ENCODE results near the gene HOXB2.

HOXB2 gene

DNA sequence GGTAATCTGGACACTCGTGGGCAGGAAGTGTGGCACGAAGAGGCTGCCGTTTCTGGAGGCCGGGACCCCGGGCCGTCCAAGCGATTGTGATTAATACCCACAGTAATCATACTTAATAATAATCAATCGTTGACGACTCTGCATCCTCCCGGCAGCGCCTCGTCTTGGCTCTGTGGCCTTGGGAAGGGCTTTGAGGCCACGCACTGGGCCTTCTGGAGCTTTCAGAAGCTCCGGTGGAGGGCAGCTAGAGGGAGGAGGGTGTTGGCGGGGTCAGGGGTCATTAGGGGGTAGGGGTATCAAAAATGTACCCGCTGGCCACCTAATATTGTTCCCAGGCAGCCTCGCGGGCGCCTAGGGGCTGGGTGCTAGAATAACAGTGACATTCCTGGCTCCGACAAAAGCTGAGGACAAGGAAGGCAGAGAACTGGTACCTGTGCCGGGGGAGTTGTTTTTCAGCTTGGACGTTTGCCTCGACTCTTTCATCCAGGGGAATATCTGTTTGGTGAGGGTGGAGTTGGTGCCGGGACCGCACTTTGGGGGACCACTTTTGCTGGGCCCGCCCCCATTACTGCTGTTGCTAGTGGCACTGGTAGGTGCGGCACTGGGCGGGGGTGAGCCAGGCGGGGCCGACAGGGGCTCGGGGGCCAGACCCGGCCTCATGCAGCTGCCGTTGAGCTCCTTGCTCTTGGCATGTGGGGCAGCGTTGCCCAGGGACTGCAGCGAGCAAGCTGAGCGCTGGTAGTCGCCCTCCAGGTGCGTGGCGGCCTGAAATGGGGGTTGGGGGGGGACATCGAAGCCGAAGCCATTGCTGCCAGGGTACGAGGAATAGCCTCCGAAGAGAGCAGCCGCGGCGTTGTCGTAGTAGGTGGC lies 6.9 kb upstream of the HOXB2 start:
- DNase-seq: no peak

DNA sequence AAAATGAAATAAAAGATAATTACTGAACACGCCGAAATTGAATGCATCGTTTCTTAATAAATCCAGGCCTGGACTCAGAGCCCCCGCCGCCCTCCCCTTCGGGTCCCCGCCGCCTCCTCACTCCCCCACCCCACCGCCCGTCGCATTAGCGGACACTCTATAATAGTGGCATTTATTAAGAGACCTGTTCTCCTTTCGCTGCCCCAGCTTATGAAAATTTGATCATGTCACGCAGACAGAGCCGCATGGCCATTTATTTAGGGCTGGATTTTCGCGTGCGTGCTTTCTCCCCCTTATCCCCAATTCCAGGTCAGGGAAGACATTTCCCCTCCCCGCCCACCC lies 6.3 kb upstream of the HOXB2 start:
- DNase-seq: no peak

DNA sequence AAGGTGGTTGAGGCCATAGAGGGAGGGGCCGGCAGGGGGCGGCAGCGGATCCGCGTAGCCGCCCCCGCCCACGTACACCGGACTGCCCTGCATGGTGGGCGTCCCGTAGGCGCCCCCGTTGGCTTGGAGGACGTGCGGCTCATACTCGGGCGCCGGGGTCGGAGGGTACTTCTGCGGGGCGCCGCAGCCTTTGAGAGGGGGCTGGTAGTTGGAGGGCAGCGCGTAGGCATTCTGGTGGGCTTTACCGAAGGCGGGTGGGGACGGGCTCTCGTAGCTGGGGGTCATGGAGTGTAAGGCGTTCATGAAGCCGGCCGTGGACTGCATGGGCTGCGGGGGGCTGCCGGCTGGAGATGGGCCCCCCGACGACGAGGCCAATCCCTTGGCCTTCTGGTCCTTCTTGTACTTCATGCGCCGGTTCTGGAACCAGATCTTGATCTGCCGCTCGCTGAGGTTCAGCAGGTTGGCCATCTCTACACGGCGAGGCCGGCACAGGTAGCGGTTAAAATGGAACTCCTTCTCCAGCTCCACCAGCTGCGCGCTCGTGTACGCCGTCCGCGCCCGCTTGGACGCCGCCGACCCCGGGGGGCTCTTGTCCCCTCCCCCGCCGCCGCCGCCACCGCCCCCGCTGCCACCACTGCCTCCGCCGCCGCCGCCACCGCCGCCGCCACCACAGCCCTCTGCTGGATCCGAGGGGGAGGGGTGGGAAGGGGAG lies 5.7 kb upstream of the HOXB2 start:
- no peak for DNase-seq

DNA sequence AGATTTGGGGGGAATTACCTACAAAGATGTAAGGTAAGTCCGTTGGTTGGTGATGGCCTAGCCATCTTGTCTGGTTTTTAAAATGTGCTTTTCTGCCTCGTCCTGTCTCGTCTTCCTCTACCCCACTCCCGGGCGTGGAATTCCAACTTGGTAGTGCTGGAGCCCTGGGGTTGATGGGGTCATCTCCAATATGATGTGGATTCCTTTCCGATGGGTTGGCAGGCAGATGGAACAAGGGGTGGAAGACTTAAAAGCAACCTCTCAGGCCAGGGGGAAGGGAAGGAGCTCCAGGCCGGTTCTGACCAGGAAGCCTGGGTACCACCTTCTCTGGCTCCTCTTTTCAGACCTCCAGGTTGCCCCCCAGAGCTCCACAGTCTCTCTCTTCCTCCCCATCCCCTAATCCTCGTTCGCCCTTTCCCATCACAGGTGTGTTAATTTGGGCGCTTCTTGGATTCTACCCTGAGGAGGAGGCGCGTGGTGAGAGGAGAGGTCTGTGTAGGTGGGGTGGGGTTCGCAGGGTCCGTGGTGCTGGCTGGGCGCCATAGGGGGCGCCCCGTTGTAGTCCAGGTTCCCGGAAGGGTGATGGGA lies 5.1 kb upstream of the HOXB2 start:
- DNase-seq: no peak

DNA sequence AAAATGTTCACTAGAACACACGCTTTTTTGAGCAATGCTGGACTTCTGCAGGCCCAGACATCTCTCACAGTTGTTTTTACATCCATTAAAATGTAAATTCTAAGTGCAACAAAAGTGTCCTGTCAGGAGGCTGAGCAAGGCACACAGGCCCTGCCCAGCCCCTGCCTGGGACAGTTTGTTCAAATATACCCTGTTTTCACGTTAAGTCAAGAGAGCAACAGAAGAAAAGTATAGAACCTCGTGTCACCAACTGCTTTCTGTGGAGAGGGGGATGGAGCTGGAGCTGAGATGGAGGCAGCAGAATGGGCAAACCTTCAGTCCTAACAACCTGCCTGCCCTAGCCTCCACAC lies 4.3 kb upstream of the HOXB2 start:
- no peak for DNase-seq

DNA sequence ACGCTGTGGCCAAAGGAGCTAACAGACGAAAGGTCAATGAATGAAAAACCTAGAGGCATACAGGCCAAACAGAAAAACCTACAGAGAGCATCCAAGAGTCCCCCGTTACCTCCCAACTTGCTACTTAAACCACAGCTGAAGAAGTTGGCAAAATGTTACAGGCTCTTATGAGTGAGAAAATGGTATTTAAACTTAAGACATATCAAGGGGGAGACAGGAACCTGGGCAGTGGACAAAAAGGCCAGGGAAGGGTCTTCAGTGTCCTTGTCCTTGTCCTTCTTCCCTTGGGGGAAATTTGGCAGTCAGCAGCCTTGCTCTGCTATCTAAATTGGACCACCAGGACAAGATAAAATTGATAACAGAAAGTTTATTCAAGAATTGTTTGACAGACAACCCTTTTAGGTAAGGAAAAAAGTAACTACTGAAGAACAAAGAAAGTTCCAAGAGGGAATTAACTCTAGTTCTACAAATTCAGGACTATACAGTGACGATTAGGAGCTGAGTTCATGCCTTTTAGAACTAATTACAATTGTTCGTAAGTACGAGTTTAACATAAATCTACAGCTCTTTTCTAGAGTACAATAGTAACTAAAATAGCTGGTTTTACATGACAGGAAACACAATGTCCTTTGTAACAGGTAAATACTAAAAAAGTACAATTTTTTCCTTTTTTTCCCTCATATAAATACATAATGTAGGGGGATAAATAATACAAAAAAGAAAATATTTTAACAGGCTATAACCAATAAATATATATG lies 3.8 kb upstream of the HOXB2 start:
- DNase-seq: no peak

DNA sequence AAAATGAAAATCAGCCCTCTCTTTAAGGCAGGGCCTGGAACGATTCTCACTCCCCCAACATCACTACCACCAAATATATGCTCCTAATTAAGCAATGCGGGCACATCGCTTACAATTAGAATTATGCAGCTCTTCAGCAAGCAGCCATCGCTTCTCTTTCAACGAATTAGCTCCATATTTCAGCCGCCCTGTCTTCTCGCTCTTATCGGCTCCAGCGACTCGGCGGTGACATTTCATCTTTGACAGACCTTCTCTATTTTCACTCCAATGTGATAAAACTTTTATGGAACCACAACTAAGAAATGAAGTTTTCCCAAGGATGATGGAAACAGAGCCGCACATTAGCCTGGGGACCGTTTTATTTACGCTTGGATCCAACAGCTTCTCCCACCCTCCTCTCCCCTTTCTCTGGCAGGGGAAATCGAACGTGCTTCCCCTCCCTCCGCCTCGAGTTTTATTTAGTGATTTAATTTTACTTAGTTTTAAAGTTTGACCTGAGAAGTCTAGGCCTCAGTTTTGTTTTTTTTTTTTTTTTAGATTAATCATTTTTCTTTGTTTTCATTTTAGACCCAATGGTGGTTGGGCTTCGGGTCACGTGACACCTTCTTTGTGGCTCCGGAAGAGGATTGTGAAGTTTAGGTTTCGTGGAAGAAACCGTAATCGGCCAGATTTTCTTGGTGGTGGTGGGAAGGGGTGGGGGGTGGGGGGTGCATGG lies 3.1 kb upstream of the HOXB2 start:
- no peak for DNase-seq

DNA sequence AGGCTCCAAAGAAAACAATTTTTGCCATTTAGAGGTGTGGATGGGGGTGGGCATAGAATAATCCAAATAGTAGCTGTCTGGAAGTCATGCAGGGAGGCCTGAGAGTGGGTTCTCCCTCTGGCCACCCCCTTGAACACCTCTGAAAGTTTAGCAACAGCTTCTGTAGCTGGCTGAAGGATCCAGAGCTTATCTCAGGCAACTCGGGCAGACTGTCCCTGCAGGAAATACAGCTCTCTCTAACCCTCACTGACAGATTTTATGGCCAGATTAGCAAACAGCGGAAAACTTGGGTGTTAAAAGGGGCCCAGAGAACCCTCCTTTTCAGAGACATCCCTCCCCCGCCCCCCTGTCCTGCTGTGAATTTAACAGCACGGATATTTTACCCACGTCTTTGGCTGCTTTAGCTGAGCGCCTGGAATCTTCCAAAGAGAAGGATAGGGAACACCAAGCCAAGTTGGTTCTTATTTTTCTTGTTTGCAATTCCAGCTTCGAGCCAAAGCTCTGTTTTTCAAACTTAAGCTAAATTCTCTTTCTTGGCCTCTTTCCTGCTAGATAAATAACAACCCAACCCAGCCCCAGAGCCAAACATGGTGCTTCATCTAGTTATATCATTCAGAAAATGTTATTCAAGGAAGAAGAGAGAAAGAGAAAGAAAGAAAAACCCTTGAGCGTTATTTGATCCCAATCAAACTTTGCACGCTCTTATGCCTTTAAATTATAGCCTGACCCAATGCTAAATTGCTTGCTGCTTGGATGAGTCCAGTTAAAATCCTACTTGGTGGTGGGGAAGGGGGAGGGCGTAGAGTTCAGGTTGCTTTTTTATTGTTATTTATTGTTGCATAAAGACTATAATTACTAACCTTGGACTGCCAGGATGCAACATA lies 2.3 kb upstream of the HOXB2 start:
- no peak for DNase-seq

DNA sequence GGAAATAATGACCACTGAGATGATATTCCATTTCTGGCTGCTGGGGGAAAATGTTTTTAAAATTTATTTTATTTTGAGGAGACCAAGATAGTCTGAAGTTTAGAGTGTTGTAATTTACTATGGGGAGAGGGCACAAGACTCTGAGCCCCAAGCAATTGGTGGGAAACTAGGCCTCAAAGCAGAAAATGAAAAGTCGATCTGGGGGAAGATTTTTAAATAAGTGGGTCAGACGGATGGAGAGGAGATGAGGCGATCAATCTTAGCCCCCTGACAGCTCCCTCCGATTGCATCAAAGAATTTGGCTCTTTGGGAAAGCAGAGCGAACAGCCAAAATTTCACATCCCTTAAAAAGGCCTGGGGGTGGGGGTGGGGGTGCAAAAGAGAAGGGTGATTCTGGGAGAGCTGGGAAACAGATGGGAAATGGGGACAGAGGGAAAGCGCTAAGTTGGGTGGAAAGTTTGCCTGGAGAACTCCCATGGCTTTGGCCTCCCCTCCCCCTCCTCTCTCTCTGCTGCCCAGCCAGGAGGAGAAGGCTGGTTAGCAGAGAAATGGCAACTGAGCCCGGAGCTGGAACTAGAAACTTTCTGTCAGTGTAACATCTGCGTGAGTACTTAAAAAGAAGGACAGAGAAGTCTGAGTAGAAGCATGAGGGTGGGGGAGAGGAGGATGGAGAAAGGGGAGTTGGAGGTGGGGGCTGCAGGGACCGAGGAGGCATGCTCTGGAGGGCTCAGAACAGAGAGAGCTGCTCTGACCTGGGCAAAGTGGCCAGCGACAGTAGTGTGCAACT lies 1.4 kb upstream of the HOXB2 start:
- no peak for DNase-seq

DNA sequence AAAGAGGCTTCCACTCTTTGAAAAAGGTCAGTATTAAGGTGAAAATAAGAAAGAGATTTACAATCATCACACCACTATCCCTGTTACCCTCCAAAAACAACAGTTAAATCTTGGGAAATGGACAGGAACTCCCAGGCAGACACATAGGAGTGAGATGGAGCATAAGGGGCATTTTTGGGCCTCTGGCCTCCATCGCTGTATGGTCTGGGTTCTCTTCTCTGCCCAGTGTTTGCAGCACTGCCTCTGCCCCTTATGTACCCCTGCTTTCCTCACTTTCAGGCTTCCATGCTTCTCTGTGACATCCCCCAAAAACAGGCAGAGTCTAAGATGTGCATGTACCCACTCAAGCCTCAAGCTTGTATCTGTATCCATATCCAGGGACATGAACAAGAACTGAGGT lies 630 bp upstream of the HOXB2 start:
- no peak for DNase-seq

DNA sequence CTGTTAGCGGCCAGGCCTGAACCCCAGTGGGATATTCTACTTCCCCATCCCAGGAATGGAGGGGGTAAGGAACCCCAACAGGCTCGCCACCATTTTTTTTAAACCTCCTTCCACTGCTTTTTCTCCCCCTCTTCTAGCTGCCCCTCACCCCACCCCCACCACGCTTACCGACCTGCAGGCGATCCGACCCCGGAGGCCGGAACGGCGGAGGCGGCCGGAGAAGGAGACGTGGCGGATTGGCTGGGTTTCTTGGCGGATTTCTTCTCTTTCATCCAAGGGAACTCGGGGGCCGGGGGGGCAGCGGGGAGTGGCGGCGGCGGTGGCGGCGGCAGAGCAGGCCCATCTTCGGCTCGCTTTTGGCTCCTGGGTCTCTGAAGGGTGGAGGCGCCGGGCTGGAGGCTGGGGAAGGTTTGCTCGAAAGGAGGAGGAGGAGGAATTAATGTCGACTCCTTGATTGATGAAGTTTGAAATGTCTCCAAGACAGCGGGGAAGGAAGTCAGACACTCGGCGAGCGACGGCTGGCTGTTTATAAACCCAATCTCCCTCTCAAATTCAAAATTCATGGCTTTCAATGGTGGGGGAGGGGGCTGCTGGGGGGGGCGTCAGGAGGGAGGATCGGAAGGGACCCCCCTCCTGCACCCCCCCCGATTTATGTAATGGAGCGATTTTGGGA lies 424 bp downstream of the HOXB2 start:
- peak; percentile 17 for DNase-seq

DNA sequence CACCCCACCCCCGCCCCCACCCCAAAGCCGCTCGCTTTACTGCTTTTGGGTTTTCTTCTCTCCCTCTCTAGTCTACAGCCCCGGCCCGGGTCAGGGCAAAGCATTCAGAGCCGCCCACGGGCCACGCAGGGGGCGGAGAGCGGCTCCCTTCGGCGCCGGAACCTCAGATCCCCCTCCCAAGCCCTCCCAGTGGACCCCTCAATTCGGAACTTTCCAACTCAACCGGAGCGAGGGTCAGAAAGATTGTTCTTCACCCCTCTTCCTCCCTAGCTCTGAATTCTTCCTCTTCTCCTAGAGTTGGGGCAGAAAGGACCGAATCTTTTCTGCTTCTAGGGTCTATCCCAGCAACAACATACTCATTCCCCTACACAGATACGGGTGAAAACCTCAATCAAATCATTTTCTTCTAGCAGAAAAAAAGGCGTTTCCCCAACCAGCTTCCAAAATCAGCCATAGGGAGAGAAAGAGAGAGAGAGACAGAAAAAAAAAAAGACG lies 1.0 kb downstream of the HOXB2 start:
- no peak for DNase-seq

DNA sequence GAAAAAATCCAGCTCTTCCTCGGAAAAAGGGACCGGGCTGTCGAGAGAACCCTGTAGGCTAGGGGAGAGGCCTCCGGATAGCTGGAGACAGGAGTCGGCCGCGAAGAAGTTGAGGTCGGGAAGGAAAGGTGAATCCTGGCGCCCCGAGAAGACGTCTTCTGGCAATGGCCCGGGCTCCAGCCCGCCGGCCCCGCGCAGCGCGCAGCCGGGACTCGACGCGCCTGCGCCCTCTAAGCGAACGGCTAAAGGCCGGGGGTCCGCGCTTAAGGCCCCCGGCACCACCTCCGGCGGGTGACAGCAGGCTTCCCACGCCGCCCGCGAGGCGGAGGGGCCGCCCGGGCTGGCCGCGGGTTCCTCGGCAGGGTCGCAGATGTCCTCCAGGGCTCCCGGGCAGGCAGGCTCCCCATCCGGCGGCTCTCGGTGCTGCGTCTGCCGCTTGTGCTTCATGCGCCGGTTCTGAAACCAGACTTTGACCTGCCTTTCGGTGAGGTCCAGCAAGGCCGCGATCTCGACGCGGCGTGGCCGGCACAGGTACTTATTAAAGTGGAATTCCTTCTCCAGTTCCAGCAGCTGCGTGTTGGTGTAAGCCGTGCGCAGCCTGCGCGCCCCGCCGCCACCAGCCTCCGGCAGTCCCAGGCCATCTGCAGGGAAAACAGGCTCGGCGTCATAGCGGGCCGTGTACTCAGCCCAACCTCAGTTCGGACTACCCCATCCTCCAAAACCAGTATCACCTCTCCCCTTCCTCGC lies 1.6 kb downstream of the HOXB2 start:
- DNase-seq: no peak

DNA sequence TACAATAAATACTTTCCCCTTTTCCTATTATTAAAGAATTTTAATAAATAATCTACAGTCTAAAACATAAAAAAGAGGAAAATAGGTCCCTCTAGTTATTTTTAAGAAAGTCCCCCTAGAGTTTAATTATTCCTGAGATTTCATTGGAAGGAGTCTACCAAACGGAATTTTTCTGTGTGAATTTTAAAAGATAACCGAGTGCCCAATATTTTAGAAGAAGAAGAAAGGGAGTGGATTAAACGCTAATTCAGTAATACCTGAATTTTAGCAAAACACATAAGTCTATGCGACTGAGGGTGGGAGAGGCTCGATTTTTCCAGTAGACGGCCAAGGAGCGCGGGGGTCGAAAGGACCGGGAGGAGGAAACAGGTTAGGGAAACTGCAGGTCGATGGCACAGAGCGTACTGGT lies 2.2 kb downstream of the HOXB2 start:
- no peak for DNase-seq

DNA sequence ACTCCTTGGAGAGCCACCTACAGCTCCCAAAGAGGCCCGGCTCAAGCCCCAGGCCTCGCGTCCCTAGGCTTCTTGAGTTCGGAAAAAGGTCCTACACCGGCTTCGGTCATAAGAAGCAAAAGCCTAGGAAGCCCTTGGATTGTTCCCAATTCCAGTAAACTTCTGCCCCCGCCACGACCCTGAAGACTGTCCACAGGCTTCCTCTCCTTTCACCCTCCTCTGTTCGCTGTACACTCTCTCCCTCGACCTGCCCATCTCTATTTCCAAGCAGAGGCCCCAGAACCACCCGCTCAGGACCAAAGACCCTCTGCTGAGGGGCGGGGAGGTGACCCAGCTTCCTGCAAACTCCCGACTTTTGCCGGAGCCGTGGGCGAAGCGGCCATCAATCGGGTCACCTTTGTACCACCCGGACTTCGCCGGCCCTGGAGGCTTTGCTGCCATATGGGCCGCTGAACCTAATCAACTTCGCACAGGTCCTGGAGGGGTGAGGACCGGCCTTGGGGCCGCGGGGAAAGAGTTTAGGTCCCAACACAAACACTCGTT lies 2.7 kb downstream of the HOXB2 start:
- DNase-seq: no peak

DNA sequence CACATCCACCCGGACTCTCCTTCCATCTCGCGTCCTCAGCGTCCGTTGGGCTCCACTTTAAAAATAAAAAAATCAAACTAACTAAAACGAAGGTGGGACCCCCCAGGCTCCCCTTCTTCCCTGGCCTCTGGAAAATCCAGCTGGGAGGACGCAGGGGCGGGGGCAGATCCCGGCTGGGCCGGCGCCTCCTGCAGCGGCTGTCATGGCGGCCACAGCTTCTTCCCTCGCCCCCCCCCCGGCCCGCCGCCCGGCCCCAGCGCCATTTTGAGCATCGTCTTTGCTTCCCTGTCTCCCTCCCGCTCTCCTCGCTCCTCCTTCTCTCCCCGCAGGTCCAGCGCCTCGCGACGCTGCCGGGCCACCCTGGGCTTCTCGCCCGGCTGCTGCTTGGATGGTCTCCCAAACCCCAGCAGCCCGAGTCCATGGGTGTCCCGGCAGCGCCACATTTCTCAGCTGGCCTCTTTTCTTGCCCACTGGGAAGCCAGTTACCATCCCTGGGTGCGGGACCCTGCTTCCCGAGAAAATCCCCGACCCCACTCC lies 3.3 kb downstream of the HOXB2 start:
- DNase-seq: no peak

DNA sequence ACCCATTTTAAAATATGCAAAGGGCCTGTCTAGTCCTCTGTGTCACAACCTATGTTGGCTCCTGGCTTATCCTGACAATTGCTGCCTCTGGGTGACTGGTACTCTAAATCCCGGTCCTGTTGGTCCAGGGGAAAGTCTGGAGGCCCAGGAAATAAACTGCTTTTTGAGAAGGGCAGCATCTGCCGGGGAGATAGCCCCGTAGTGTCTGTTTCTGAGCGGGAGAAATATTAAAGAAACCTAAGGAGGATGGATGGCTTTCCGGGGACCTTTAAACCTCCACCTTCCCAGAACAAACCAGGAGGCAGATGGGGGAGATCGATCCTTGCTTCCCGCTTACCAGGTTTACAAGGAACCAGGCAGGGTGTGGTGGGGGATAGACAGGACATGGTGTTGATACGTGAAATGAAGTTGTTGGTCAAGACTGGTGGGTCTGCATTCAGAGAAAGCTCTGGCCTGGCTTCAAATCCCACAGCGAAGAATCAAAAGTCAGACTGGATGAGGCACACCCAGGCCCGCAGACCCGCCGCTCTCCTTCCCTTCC lies 3.8 kb downstream of the HOXB2 start:
- DNase-seq: no peak

DNA sequence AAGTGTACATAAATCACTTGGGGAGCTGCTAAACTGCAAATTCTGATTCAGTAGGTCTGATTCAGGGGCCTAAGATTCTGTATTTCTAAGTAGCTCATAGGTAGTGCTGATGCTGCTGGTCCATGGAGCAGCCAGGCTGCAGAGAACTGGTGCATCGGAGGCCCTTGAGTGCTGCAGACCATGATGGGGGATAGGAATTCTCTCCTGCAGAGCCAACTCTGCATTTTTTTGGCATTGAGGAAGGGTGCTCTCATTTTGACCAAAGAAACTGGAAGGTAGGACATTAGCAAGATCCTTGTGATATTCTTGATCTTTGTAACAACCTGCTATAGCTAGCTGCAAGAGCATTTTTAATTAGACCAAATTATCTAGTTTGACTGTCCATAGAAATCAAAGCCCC lies 4.7 kb downstream of the HOXB2 start:
- DNase-seq: no peak

DNA sequence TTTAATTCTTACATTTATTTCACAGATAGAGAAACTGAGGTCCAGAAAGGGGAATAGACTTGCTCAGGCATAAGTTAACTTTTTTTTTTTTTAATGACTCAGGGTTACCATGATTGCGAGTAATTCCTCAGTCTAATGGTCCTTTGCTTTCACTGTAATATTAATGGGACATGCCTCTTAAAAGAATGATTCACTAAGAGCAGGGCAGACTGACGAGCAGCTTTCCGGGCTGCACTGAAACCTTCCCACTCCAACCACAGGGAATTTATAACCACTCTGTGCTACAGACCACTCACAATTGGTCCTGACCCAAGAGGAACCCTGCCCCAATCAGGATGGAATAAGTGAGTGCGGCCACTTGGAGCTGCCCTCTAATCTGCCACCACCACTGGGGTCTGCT lies 5.7 kb downstream of the HOXB2 start:
- DNase-seq: no peak

All from NCI-H82 (cell line).